Testis (tissue), 3 donors: ENCODE data around the gene TSC22D2. TPM values are rescaled to one million over a fixed set of nuclear protein-coding genes. Genes with fewer than 3 reads are reported as not detected.

ENCODE experiments used
- DNase-seq: peaks from one replicate; pipeline ENCODE4 v3.0.0-alpha.2; 2019
- H3K27ac ChIP-seq, 2 donors: fragments of 200-600 bp; sonication (generic); one replicate each; pipeline ENCODE4 v1.5.1; 2019
- H3K27me3 ChIP-seq: fragments of 200-600 bp; sonication (generic); one replicate; pipeline ENCODE4 v1.5.1; 2019
- H3K36me3 ChIP-seq: fragments of 200-600 bp; sonication (generic); one replicate; pipeline ENCODE4 v1.5.1; 2017; ENCODE audit warnings: low read depth; ENCODE audit errors: missing control alignments
- H3K4me1 ChIP-seq: fragments of 200-600 bp; sonication (generic); one replicate; pipeline ENCODE4 v1.5.1; 2019
- H3K4me3 ChIP-seq, 2 donors: fragments of 200-600 bp; sonication (generic); one replicate each; pipeline ENCODE4 v1.5.1; 2017 to 2019
- H3K9me3 ChIP-seq: fragments of 200-600 bp; sonication (generic); one replicate; pipeline ENCODE4 v1.5.1; 2017
- POLR2A ChIP-seq: fragments of 450-650 bp; IDR thresholded peaks from one replicate; pipeline ENCODE4 v1.6.1; 2017; ENCODE audit warnings: antibody characterized with exemption, mild to moderate bottlenecking, moderate library complexity
- WGBS, 2 donors: methylation state at CpG; one replicate each; pipeline ENCODE4 v1.1.5; 2018; 5-methylcytosine and 5-hydroxymethylcytosine counted together
- intact Hi-C: fragments of 100-400 bp; cut with DNase I; formaldehyde crosslinking; loops from one replicate; pipeline ENCODE4 v1.15.1; 2023; ENCODE audit warnings: low total_unique reads
- polyA plus RNA-seq: library from polyadenylated mRNA; stranded (reverse); fragments of 350-450 nt; fragmentation: Illumina TruSeq; extraction: RNeasy Lipid Tissue Mini Kit (QIAGEN cat#74804); gene quantifications from one replicate; pipeline ENCODE4 v1.2.3, GENCODE V29; 2014; ENCODE audit warnings: low read depth, low replicate concordance; ENCODE audit not compliant: insufficient read depth
- total RNA-seq, 2 donors: library from RNA; depleted of rRNA; stranded (reverse); fragments of >200 nt; gene quantifications; one replicate each; pipeline ENCODE4 v1.2.3, GENCODE V29; 2016
- TF ChIP-seq, protein P1 (sequence below), 3 experiments: fragments of 450-650 bp in 2 of 3; fragments of 200-600 bp in 1 of 3; sonication (generic) in 1 of 3; IDR thresholded peaks; one replicate each; pipeline ENCODE4 v1.5.1; 2016 to 2019; ENCODE audit warnings: antibody characterized with exemption in 3 of 3, mild to moderate bottlenecking in 2 of 3, moderate library complexity in 1 of 3

The TSC22D2 gene
- total and polyA plus RNA-seq, 3 donors from 2014 or later: 37.7 to 47.0 (median 43.7) TPM

DNA sequence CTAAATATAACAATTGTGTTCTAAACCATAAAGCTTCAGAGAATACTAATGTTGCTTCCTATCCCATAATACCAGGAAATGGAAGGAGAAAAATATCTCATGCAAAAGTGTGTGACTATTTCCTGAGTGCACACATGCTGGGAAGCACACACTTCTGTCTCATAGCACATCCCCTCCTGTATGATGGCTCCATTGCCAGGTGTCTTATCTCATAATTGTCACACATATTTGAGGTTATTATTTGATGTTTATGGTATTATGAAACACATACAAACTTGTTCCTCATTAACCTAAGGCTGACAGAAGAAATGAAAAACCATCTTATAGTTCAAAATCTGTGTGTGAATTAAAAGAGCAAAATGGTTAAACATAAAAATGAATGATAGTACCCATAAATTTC, 72.8 kb downstream of the TSC22D2 start:
- Histone ChIP-seq H3K4me3 (no peak overlapping the region), H3K27me3 (no peaks in the 10 kb centered on the region), H3K4me1 (no peaks in the 10 kb centered on the region), H3K27ac (no peak overlapping the region), H3K9me3 (no peaks in the 10 kb centered on the region), H3K36me3 (no peaks in the 10 kb centered on the region)
- no peak for DNase-seq
- TF ChIP-seq, protein P1, sequence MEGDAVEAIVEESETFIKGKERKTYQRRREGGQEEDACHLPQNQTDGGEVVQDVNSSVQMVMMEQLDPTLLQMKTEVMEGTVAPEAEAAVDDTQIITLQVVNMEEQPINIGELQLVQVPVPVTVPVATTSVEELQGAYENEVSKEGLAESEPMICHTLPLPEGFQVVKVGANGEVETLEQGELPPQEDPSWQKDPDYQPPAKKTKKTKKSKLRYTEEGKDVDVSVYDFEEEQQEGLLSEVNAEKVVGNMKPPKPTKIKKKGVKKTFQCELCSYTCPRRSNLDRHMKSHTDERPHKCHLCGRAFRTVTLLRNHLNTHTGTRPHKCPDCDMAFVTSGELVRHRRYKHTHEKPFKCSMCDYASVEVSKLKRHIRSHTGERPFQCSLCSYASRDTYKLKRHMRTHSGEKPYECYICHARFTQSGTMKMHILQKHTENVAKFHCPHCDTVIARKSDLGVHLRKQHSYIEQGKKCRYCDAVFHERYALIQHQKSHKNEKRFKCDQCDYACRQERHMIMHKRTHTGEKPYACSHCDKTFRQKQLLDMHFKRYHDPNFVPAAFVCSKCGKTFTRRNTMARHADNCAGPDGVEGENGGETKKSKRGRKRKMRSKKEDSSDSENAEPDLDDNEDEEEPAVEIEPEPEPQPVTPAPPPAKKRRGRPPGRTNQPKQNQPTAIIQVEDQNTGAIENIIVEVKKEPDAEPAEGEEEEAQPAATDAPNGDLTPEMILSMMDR (IDR thresholded peaks at IDR 0.05): no peak
- intact Hi-C loops: no loop called here

GRCh38 chr3:150483226-150483625, 75.1 kb downstream of the TSC22D2 start:
- Histone ChIP-seq H3K27me3 (no peaks in the 10 kb centered on the region), H3K27ac (no peak overlapping the region), H3K4me1 (no peaks in the 10 kb centered on the region), H3K36me3 (no peaks in the 10 kb centered on the region), H3K9me3 (no peaks in the 10 kb centered on the region), H3K4me3 (no peak overlapping the region)
- no peak for DNase-seq
- intact Hi-C loops: no loop called here
- no peak for TF ChIP-seq POLR2A
- TF ChIP-seq, protein P1 (IDR thresholded peaks at IDR 0.05): no peak

DNA sequence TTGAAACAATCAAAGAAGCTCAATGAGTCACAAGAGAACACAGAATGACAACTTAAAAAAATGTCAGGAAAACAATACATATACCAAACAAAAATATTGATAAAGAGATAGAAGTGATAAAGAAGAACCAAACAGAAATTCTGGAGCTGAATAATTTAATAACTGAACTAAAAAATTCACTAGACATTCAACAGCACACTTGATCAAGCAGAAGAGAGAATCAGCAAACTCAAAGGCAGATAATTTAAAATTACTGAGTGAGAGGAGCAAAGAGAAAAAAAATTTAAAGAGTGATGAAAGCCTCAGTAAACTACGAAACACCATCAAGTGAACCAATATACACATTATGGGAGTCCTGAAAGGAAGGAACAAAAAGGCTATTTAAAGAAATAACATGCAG, 76.3 kb downstream of the TSC22D2 start:
- TF ChIP-seq, protein P1 (IDR thresholded peaks at IDR 0.05): no peak
- no peak for TF ChIP-seq POLR2A
- no peak overlapping the region for H3K4me3 ChIP-seq
- no peak for DNase-seq
- no peaks in the 10 kb centered on the region for H3K36me3 ChIP-seq
- 97 to 100% methylated on average over 1 of the region's 1 CpG for WGBS, 2 donors
- intact Hi-C loops: no loop called here
- H3K4me1 ChIP-seq: no peaks in the 10 kb centered on the region
- H3K27ac ChIP-seq: no peak overlapping the region
- no peaks in the 10 kb centered on the region for H3K9me3 ChIP-seq
- no peaks in the 10 kb centered on the region for H3K27me3 ChIP-seq

DNA sequence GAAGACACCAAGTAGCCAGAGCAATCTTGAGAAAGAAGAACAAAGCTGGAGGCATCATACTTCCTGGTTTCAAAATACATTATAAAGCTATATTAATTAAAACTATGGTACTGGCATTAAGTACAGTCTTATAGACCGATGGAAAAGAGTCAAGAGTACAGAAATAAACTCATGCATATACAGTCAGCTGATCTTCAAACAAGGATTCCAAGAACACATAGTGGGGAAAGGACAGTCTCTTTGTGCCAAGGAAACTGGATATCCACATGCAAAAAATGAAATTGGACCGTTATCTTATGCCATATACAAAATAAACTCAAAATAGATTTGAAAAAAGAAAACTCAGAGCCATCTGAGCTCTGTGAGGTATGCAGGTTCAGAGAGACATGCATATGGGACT, 80.8 kb downstream of the TSC22D2 start:
- intact Hi-C loops: no loop called here
- 87 to 96% methylated on average over 2 of the region's 2 CpGs for WGBS, 2 donors
- DNase-seq: no peak

More for the DNA sequence above, 80.8 kb downstream of the TSC22D2 start:
- TF ChIP-seq, protein P1 (IDR thresholded peaks at IDR 0.05): no peak
- no peak for TF ChIP-seq POLR2A
- H3K27ac ChIP-seq: no peak overlapping the region
- no peaks in the 10 kb centered on the region for H3K4me1 ChIP-seq
- no peaks in the 10 kb centered on the region for H3K27me3 ChIP-seq
- no peak overlapping the region for H3K4me3 ChIP-seq
- H3K9me3 ChIP-seq: no peaks in the 10 kb centered on the region
- H3K36me3 ChIP-seq: no peaks in the 10 kb centered on the region
